Mesodermal cell (in vitro differentiated cells): ENCODE data around the gene PROM1.

Experiments used
- H3K27ac ChIP-seq: 2 replicates; pipeline ENCODE4 v1.7.0; 2013; ENCODE audit warnings: mild to moderate bottlenecking, low read depth, low read length, moderate library complexity; ENCODE audit not compliant: severe bottlenecking
- H3K36me3 ChIP-seq: 2 replicates; pipeline ENCODE4 v1.7.1; 2013; ENCODE audit warnings: mild to moderate bottlenecking, low read length, moderate library complexity; ENCODE audit not compliant: control insufficient read depth, insufficient read depth
- H3K4me1 ChIP-seq: one replicate; pipeline ENCODE4 v1.7.1; 2013; ENCODE audit warnings: mild to moderate bottlenecking, low read length; ENCODE audit not compliant: insufficient read depth, control insufficient read depth, poor library complexity, severe bottlenecking
- H3K4me3 ChIP-seq: 2 replicates; pipeline ENCODE4 v1.7.0; 2013; ENCODE audit warnings: low read length, control low read depth, mild to moderate bottlenecking; ENCODE audit not compliant: insufficient read depth, poor library complexity, severe bottlenecking; ENCODE audit errors: extremely low read depth
- H3K9me3 ChIP-seq: 2 replicates; pipeline ENCODE4 v1.7.1; 2013; ENCODE audit warnings: mild to moderate bottlenecking, low read length, moderate library complexity; ENCODE audit not compliant: control insufficient read depth
- WGBS, 2 experiments: methylation state at CpG; one replicate each; pipeline ENCODE4 v1.1.5; 2013; ENCODE audit warnings: missing lambda C conversion rate in 2 of 2; ENCODE audit not compliant: insufficient coverage in 2 of 2; 5-methylcytosine and 5-hydroxymethylcytosine counted together

The PROM1 gene

DNA sequence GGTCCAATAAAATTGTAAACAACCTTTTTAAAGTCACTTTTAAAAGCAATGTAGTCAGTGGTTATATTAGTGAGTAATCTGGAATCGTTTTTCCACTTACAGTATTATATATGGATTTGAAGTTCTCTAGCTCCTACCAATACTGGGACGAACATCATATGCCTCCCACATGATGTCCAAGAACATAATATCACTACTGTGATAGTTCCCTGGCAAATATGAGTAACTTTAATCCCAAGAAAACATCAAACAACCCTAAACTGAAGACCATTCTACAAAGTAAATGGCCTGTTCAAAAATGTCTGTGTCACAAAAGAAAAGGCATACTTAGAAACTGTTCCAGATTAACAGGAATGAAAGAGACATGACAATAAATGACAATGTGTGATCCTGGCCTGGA is 67.3 kb downstream of the PROM1 start:
- Histone ChIP-seq H3K27ac (no peak overlapping the region), H3K36me3 (peaks cover 10% of the 10 kb centered on the region), H3K9me3 (no peaks in the 10 kb centered on the region), H3K4me3 (no peak overlapping the region), H3K4me1 (no peaks in the 10 kb centered on the region)
- WGBS, 2 experiments: no CpG with 5 or more reads among the region's 2 CpGs

DNA sequence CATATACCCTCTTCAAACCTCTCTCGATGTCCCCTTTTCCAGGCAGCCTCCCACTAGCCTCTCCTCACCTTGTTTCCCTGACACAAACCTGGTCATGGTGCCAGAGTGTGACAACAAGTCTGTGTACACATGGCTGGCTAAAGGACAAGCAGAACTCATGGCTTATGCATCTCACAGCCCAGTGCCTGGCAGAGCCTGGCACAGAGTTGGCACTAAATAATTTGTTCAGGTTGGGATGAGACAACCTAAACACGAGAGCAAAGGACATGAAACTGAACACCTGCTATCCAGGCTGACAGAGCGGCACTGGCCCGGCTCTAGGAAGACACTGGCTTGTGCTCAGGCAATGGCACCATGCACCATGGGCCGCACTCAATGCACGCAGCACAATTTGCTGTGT is 72.7 kb downstream of the PROM1 start:
- no peak overlapping the region for H3K4me3 ChIP-seq
- no peaks in the 10 kb centered on the region for H3K9me3 ChIP-seq
- WGBS, 2 experiments: 90 to 93% methylated on average over 4 to 6 of the region's 6 CpGs
- peaks cover 10% of the 10 kb centered on the region for H3K36me3 ChIP-seq
- H3K27ac ChIP-seq: no peak overlapping the region
- no peaks in the 10 kb centered on the region for H3K4me1 ChIP-seq

DNA sequence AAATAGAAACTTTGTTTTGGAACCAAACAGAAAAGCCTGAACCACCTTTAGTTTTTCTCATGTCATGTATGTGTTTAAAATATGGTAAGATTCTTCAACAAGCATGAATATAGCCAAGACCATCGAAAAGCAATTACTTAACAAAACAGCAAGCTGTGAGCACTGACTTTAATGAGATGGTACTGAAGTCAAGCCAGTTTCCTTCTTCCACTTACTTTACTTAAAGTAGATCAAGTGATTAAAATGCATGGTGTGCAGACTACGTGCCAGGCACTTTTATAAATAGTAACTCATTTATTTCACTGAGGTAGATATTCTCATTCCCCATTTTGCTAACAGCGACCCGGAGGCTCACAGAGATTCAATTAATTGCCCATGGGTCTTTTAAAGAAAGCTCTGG is 74.7 kb downstream of the PROM1 start:
- Histone ChIP-seq H3K4me3 (no peak overlapping the region), H3K4me1 (no peaks in the 10 kb centered on the region), H3K36me3 (peaks cover 5% of the 10 kb centered on the region), H3K9me3 (no peaks in the 10 kb centered on the region), H3K27ac (no peak overlapping the region)
- WGBS, 2 experiments: 100% methylated on average over 2 of the region's 4 CpGs; no CpG with 5 or more reads in 1 of the 2 experiments

DNA sequence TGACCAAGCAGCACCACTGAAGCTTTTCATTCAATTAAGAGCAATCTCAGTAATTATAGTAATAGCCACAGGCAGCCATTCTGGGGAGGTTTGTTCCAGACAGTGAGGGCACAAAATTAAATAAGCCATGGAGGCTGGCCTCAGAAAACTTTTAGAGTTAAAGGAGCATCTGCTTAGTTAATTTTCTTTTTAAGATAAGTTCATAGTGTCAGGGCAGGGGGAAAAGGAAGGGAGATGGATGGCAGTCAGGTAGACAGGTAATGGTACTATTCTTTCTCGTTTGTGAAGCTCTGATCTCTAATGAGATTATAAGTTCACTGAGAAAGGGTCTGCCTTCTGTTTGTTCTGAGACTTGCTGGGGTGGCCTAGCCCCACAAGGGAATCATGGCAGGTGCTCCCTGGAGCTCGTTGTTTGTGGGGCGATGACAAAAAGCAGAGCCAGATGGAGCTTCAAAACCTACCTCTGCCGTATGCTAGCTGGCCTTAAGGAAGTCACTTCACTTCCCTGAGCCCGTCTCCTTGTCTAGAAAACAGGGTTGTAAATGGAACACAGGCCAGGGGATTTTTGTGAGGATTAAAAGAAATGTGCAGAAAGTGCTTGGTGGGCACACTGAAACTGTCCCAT is 76.2 kb downstream of the PROM1 start:
- Histone ChIP-seq H3K4me3 (no peak overlapping the region), H3K4me1 (no peaks in the 10 kb centered on the region), H3K9me3 (no peaks in the 10 kb centered on the region), H3K27ac (no peak overlapping the region), H3K36me3 (no peaks in the 10 kb centered on the region)
- 86 to 89% methylated on average over 4 of the region's 5 CpGs for WGBS, 2 experiments

DNA sequence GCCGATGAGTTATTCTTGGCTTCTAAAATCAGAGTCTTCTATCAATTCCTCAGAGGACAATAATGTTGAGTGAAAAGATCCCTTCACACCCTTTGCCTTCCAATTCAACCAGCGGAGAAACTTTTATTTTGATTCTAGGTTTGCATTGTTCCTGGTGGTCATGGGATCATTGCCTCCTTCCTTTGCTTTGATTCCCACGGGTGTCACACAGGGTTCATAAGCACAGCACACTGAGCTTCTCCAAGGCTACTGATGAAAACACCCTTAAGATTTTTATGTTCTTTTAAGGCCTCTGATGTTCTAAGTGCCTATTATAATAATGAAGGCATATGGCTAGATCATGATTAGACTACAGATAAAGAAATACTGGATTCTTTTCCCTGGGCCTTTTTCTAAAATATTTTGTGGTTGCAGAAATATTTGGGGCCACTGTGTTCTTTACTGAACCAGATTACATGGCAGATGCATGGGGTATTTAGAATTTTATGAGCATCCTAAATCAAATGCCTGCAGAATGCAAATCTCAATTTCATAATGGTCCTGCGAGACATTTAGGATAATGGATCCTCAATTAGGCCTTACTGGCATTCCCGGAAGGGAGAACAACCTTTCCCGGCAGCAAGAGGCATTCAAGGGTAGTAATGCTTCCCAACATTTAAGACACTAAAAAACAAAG is 76.9 kb downstream of the PROM1 start:
- Histone ChIP-seq H3K4me1 (peaks cover under 1% of the 10 kb centered on the region), H3K9me3 (no peaks in the 10 kb centered on the region), H3K36me3 (no peaks in the 10 kb centered on the region), H3K4me3 (no peak overlapping the region), H3K27ac (no peak overlapping the region)
- 82 to 86% methylated on average over 3 to 5 of the region's 6 CpGs for WGBS, 2 experiments

DNA sequence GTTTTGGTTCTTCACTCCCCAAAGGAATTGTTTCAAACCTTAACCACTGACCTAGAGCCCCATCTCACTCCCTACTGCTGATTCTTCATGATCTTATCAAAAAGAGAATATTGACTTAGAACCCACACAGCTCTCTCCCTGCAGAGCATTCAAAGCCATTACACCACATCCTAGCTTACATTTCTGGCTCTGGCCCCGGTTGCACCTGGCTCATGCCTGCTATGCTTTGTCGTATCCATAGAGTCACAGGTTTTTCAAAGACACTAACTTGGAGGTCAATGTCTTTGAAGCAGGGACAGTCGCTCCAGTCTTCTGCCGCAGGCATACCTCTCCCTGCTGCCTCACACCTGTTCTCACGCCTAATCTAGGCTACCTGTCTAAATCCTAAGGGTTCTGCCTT is 78.1 kb downstream of the PROM1 start:
- no peaks in the 10 kb centered on the region for H3K36me3 ChIP-seq
- peaks cover 6% of the 10 kb centered on the region for H3K4me1 ChIP-seq
- 89% methylated on average over 3 to 5 of the region's 5 CpGs for WGBS, 2 experiments
- H3K9me3 ChIP-seq: no peaks in the 10 kb centered on the region
- no peak overlapping the region for H3K27ac ChIP-seq
- H3K4me3 ChIP-seq: no peak overlapping the region

DNA sequence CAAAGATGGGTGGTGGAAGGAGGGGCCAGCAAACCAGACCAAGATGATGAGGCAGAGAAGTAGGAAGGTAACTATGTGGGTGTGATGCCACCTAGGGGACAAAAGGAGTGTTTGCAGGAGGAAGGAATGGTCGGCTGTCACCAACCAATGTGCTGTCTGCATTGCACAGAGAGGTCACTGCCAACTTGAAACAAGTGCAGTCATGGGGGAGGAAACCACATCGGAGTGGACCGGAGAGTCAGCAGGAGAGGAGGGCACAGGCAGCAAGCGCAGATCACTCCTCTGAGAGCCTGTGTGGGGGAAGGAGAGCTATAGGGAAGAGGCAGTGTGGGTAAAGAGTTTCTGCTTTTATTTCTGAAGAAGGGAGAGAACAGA is 82.4 kb downstream of the PROM1 start:
- peaks cover 6% of the 10 kb centered on the region for H3K4me1 ChIP-seq
- 3 to 12% methylated on average over 4 of the region's 4 CpGs for WGBS, 2 experiments
- H3K36me3 ChIP-seq: no peaks in the 10 kb centered on the region
- H3K4me3 ChIP-seq: no peak overlapping the region
- H3K27ac ChIP-seq: no peak overlapping the region
- H3K9me3 ChIP-seq: no peaks in the 10 kb centered on the region

DNA sequence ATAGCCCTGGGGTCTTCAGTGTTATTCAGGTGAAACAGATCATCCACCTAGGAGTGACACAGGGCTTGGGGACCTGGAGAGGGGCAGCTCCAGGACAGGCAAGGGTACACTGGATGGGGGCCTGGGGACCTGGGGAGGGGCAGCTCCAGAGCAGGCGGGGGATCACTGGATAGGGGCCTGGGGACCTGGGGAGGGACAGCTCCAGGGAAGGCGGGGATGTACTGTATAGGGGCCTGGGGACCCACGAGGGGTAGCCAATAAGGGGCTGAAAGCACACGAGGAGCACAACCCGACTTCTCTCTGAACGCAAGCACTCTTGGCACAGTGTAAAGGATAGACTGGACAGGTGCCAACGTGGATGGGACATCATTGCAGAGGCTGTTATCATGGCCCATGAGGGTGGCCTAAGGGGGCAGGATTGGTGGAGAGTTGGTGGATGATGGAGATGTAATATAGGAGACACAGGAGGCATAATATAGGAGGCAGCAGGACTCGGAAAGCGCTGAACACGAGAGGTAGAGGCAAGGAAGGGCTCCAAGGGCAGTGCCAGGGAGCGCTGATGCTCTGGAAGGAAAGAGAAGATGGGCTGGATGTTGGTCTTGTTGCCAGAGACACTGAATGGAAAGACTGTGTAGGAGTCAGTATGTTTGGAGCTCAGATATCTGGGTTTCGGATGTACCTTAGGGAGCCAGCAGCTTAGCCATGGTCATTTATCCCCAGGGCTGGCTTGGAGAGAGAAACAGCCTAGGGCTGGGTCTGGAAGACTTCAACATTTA is 82.9 kb downstream of the PROM1 start:
- Histone ChIP-seq H3K36me3 (no peaks in the 10 kb centered on the region), H3K9me3 (no peaks in the 10 kb centered on the region), H3K4me1 (peaks cover 6% of the 10 kb centered on the region), H3K4me3 (no peak overlapping the region), H3K27ac (no peak overlapping the region)
- 91 to 95% methylated on average over 8 to 12 of the region's 12 CpGs for whole genome bisulfite sequencing, 2 experiments

DNA sequence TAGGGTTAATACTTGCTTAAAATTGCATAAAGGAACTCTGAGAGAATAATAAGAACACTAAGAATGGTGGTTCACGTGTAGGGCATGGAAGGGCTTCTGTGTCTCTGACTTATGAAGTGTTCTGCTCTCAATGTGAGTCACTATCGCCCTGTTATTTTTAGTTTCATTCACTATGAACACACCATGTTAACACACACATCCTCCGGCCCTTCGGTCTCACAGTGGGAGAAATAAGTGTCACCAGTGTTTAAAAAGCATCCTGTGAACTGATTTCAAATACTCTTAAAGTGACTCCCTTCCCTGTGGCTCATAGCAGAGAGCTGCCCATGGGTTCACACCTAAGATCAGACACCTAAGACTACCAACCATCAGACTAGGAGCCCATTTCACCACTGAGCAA is 87.0 kb downstream of the PROM1 start:
- Histone ChIP-seq H3K9me3 (no peaks in the 10 kb centered on the region), H3K27ac (no peak overlapping the region), H3K36me3 (peaks cover 4% of the 10 kb centered on the region), H3K4me1 (peaks cover 4% of the 10 kb centered on the region), H3K4me3 (no peak overlapping the region)
- 90 to 96% methylated on average over 2 to 4 of the region's 4 CpGs for WGBS, 2 experiments

DNA sequence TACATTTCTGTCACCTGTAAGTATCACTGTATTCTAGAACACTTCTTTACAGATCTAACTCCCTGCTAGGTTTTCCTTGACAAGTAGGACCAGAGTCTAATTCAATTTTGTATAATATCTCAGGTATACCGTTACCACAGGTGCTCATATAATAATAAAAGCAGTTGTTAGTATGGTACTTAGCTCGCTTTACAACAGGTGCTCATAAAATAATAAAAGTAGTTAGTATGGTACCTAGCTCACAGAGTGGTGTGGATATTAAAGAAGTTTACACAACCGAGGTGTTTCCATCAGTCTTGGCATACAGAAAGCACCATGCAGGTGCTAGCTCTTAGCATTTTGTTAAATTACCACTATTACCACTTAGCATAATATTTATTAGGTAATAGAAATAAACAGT is 88.0 kb downstream of the PROM1 start:
- Histone ChIP-seq H3K4me1 (no peaks in the 10 kb centered on the region), H3K27ac (no peak overlapping the region), H3K4me3 (no peak overlapping the region), H3K36me3 (peaks cover 8% of the 10 kb centered on the region), H3K9me3 (no peaks in the 10 kb centered on the region)
- WGBS, 2 experiments: no CpG with 5 or more reads among the region's 3 CpGs

DNA sequence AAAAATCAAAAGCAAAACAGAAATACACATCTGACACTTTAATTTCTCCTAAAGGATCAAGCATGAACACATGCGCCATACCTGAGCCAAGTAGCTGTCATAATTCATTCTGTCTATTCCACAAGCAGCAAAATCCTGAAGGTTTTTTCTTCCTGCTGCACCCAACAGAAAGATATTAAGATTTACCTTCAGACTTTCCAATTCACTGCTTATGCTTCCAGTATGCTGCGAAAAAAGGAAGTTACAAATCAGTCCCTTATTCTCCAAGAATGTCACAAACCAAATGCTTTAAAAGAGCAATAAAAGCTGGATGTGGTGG is 91.7 kb downstream of the PROM1 start:
- H3K36me3 ChIP-seq: peaks cover 16% of the 10 kb centered on the region
- no peaks in the 10 kb centered on the region for H3K4me1 ChIP-seq
- no peaks in the 10 kb centered on the region for H3K9me3 ChIP-seq
- H3K27ac ChIP-seq: no peak overlapping the region
- H3K4me3 ChIP-seq: no peak overlapping the region
- 80 to 95% methylated on average over 1 of the region's 2 CpGs for WGBS, 2 experiments
